Duodenal mucosa (tissue), 2 donors: Measurements from ENCODE around the gene KCNQ1.

ENCODE experiments used
- H3K27ac ChIP-seq: one replicate; pipeline ENCODE4 v1.7.0; 2013; ENCODE audit warnings: low read depth, low read length
- H3K27me3 ChIP-seq, 2 donors: one replicate each; pipeline ENCODE4 v1.7.0; 2013; ENCODE audit warnings: low read length in 2 of 2, control low read depth in 1 of 2; ENCODE audit not compliant: insufficient read depth in 2 of 2, control insufficient read depth in 1 of 2
- H3K36me3 ChIP-seq, 2 donors: one replicate each; pipeline ENCODE4 v1.7.0; 2013; ENCODE audit warnings: low read length in 2 of 2, control low read depth in 1 of 2; ENCODE audit not compliant: insufficient read depth in 2 of 2, control insufficient read depth in 1 of 2
- H3K4me1 ChIP-seq, 2 donors: one replicate each; pipeline ENCODE4 v1.7.0; 2013; ENCODE audit warnings: low read length in 2 of 2, control low read depth in 1 of 2; ENCODE audit not compliant: insufficient read depth in 2 of 2, control insufficient read depth in 1 of 2
- H3K4me3 ChIP-seq, 2 donors: one replicate each; pipeline ENCODE4 v1.7.0; 2013; ENCODE audit warnings: low read length in 2 of 2, low read depth in 1 of 2
- H3K9ac ChIP-seq, 2 donors: one replicate each; pipeline ENCODE4 v1.7.0; 2013; ENCODE audit warnings: low read length in 2 of 2, low read depth in 1 of 2
- H3K9me3 ChIP-seq, 2 donors: one replicate each; pipeline ENCODE4 v1.7.0; 2013; ENCODE audit warnings: low read length in 2 of 2, control low read depth in 1 of 2; ENCODE audit not compliant: control insufficient read depth in 1 of 2

Gene KCNQ1

GRCh38 chr11:2811206-2812091 is 366.6 kb downstream of the KCNQ1 start:
- no peak overlapping the region for H3K4me3 ChIP-seq
- H3K27me3 ChIP-seq: no peaks in the 10 kb centered on the region
- no peak overlapping the region for H3K27ac ChIP-seq
- H3K9ac ChIP-seq: no peak overlapping the region
- H3K4me1 ChIP-seq: no peaks in the 10 kb centered on the region
- peaks cover 4 to 13% of the 10 kb centered on the region in 2 donors for H3K36me3 ChIP-seq
- H3K9me3 ChIP-seq: peaks cover 7% of the 10 kb centered on the region in 2 donors

- H3K36me3 ChIP-seq: peaks cover 4 to 14% of the 10 kb centered on the region in 2 donors
- no peak overlapping the region for H3K4me3 ChIP-seq
- H3K27me3 ChIP-seq: no peaks in the 10 kb centered on the region
- H3K4me1 ChIP-seq: no peaks in the 10 kb centered on the region
- H3K27ac ChIP-seq: no peak overlapping the region
- H3K9ac ChIP-seq: no peak overlapping the region
- H3K9me3 ChIP-seq: peaks cover 7% of the 10 kb centered on the region in 2 donors
Observed at GRCh38 chr11:2812371-2812991, 367.7 kb downstream of the KCNQ1 start.

DNA sequence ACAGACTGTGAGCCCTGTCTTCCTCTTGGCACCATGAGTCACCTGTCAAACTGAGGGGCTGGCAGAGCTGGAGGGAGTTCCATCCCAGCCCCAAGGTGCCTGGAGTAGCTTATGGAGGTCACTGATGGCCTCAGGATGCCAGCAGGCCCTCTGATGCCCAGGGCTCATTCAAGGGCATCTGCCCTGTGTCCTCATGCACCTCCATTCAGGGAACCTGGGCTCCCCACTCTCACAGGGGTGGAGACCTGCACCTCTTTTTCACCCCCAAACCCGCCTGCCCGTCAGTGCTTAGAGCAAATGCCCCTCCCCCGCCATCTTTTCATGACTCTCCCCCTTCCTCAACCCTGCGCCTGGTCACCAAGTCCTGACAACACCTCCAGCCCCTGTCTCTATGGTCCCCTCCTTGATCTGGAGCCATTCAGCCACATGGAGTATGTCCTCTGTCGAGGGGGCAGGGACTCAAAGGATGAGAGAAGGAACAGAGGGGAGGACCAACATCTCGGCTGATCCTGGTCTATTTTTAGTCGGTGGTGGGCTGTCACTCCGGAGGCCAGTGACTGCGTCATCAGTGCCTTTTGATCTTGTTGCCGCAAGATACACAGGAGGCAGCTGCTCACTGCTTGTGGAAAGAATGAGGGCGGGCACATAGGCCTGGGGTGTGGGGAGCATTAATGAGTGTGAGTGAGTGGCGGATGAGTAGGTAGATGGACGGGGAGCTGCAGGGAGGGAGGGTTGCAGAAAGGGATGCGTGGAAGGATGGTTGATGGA is 368.5 kb downstream of the KCNQ1 start:
- no peaks in the 10 kb centered on the region for H3K27me3 ChIP-seq
- H3K9ac ChIP-seq: no peak overlapping the region
- no peaks in the 10 kb centered on the region for H3K4me1 ChIP-seq
- peaks cover 4 to 14% of the 10 kb centered on the region in 2 donors for H3K36me3 ChIP-seq
- no peak overlapping the region for H3K4me3 ChIP-seq
- peaks cover 7 to 11% of the 10 kb centered on the region in 2 donors for H3K9me3 ChIP-seq
- H3K27ac ChIP-seq: no peak overlapping the region

GRCh38 chr11:2813968-2814367 is 369.2 kb downstream of the KCNQ1 start:
- Histone ChIP-seq H3K27ac (no peak overlapping the region), H3K4me1 (no peaks in the 10 kb centered on the region), H3K4me3 (no peak overlapping the region), H3K27me3 (no peaks in the 10 kb centered on the region), H3K9me3 (peaks cover 12 to 16% of the 10 kb centered on the region in 2 donors), H3K36me3 (peaks cover 4 to 14% of the 10 kb centered on the region in 2 donors), H3K9ac (no peak overlapping the region)

GRCh38 chr11:2814751-2815150 is 369.9 kb downstream of the KCNQ1 start:
- Histone ChIP-seq H3K36me3 (peaks cover 4 to 14% of the 10 kb centered on the region in 2 donors), H3K4me3 (no peak overlapping the region), H3K9me3 (peaks cover 17 to 22% of the 10 kb centered on the region in 2 donors), H3K9ac (no peak overlapping the region), H3K4me1 (no peaks in the 10 kb centered on the region), H3K27me3 (no peaks in the 10 kb centered on the region), H3K27ac (no peak overlapping the region)

GRCh38 chr11:2815762-2816496 is 371.1 kb downstream of the KCNQ1 start:
- Histone ChIP-seq H3K27me3 (no peaks in the 10 kb centered on the region), H3K9ac (no peak overlapping the region), H3K4me3 (no peak overlapping the region), H3K36me3 (peaks cover 4 to 14% of the 10 kb centered on the region in 2 donors), H3K27ac (no peak overlapping the region), H3K4me1 (no peaks in the 10 kb centered on the region), H3K9me3 (peaks cover 17 to 22% of the 10 kb centered on the region in 2 donors)

DNA sequence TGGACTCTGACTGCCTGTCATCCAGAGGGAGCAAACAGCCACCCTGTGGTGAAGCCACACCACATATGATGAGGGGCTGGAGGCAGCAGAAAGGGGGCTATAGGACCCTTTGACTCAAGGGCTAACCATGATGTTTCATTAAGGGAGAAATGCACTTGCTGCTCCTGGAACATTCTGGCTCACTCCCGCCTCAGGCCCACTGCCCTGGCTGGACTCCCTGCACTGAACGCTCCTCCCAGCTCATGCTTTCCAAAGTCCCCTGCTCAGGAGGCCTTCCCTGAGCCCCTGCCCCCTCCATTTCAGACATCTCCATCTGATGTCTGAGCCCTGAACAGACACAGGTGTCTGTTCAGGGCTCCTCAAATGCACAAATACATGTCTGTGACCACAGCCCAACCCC is 371.7 kb downstream of the KCNQ1 start:
- Histone ChIP-seq H3K4me3 (no peak overlapping the region), H3K36me3 (peaks cover 4 to 14% of the 10 kb centered on the region in 2 donors), H3K9ac (no peak overlapping the region), H3K27ac (no peak overlapping the region), H3K9me3 (peaks cover 17 to 22% of the 10 kb centered on the region in 2 donors), H3K27me3 (no peaks in the 10 kb centered on the region), H3K4me1 (no peaks in the 10 kb centered on the region)

GRCh38 chr11:2816941-2817421 is 372.2 kb downstream of the KCNQ1 start:
- no peaks in the 10 kb centered on the region for H3K27me3 ChIP-seq
- peaks cover 4 to 14% of the 10 kb centered on the region in 2 donors for H3K36me3 ChIP-seq

DNA sequence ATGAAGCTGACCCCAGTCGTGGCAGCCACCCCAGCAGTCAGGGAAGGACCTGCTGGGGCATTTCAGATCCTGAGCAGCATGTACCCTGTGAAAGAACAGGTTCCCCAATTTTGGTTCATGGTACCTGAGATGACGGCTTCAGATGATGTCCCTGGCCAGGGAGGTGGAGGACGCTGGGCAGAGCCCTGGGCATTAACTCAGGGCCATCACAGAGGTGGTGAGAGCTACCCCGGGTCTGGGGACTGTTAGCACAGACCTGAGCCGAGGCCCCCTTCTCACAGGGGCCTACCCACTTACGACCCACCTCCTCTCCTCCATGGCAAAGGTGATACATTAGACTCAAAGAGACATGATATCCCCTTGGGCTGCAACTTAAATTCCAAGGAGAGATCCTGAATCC is 372.6 kb downstream of the KCNQ1 start:
- H3K4me3 ChIP-seq: no peak overlapping the region

More at GRCh38 chr11:2816941-2817421, 372.2 kb downstream of the KCNQ1 start:
- peaks cover 17 to 22% of the 10 kb centered on the region in 2 donors for H3K9me3 ChIP-seq
- H3K9ac ChIP-seq: no peak overlapping the region
- no peak overlapping the region for H3K4me3 ChIP-seq
- H3K4me1 ChIP-seq: no peaks in the 10 kb centered on the region
- H3K27ac ChIP-seq: no peak overlapping the region

More for the DNA sequence above, 372.6 kb downstream of the KCNQ1 start:
- peaks cover 4 to 14% of the 10 kb centered on the region in 2 donors for H3K36me3 ChIP-seq
- H3K9ac ChIP-seq: no peak overlapping the region
- H3K9me3 ChIP-seq: peaks cover 17 to 22% of the 10 kb centered on the region in 2 donors
- no peak overlapping the region for H3K27ac ChIP-seq
- no peaks in the 10 kb centered on the region for H3K4me1 ChIP-seq
- H3K27me3 ChIP-seq: no peaks in the 10 kb centered on the region
